Left lung (tissue), 10 donors: ENCODE measurements around the gene CASK. TPM values are rescaled to one million over a fixed set of nuclear protein-coding genes. Genes with fewer than 3 reads are reported as not detected.

ENCODE experiments used
- ATAC-seq: fragments of 200-7000 bp; cut with Tn5 transposase; one replicate; pipeline ENCODE4 v1.9.1; 2020; ENCODE audit warnings: moderate library complexity
- DNase-seq, 4 donors: peaks; one replicate each; pipeline ENCODE4 v3.0.0-alpha.2; 2013 to 2020
- H3K27ac ChIP-seq, 2 donors: fragments of 200-600 bp; sonication (generic) in 1 of 2; one replicate each; pipeline versions ENCODE4 v1.5.0 to v1.8.0; 2020 to 2021
- H3K27me3 ChIP-seq, 2 donors: fragments of 200-600 bp; sonication (generic) in 1 of 2; one replicate each; pipeline versions ENCODE4 v1.5.0 to v1.8.0; 2020 to 2021
- H3K36me3 ChIP-seq, 2 donors: fragments of 200-600 bp; sonication (generic) in 1 of 2; one replicate each; pipeline versions ENCODE4 v1.5.0 to v1.8.0; 2020 to 2021
- H3K4me1 ChIP-seq, 2 donors: fragments of 200-600 bp; one replicate each; pipeline ENCODE4 v1.8.0; 2021
- H3K4me3 ChIP-seq, 2 donors: fragments of 200-600 bp; sonication (generic) in 1 of 2; one replicate each; pipeline versions ENCODE4 v1.5.0 to v1.8.0; 2020 to 2021; ENCODE audit warnings: mild to moderate bottlenecking in 1 of 2
- H3K9me3 ChIP-seq, 2 donors: fragments of 200-600 bp; sonication (generic) in 1 of 2; one replicate each; pipeline versions ENCODE4 v1.5.0 to v1.8.0; 2020 to 2021
- intact Hi-C, 2 donors: fragments of 100-400 bp; cut with DNase I; formaldehyde crosslinking; loops; one replicate each; pipeline versions ENCODE4 v1.11.2 to v1.14.2; 2022
- polyA plus RNA-seq, 6 donors: library from polyadenylated mRNA; unstranded; fragments of 120-200 nt; gene quantifications; one replicate each; pipeline ENCODE4 v1.2.1, GENCODE V29; 2013; ENCODE audit not compliant: insufficient read length in 6 of 6
- total RNA-seq, 2 donors: library from RNA; stranded (reverse); fragmentation: NEBNext Ultra II Directional; extraction: Animal tissue kit (Norgen Biotek cat#: 25700); gene quantifications; one replicate each; pipeline ENCODE4 v1.2.1, GENCODE V29; 2021
- TF ChIP-seq, protein P1 (sequence below), 2 donors: fragments of 200-600 bp; sonication (generic) in 1 of 2; IDR thresholded peaks; one replicate each; pipeline versions ENCODE4 v1.5.0 to v1.8.0; 2021; ENCODE audit warnings: antibody characterized with exemption in 2 of 2
- donor health status: DM: no; HTN: yes; CAD: no.
- donor health status: DM: no; HTN: no; CAD: no.

Gene CASK
- total and polyA plus RNA-seq, 8 donors, result 48.2 to 70.7 (median 56.9) TPM

DNA sequence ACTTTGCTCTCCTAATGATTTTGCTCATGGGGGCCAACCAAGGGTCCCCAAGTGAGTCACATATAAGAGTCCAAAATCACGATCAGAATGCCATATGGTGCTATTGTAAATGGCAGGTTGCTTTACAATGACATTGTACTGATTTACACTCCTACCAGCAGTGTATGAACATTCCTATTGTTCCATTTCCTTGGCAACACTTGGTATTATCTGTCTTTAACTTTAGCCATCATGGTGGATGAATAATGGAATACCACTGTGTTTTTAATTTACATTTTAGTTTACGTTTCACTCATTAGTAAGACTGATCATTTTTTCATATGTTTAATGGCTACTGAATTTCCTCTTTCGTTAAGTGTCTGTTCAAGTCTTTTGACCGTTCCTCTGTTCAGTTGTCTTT is 379.7 kb downstream of the CASK start:
- TF ChIP-seq, protein P1, sequence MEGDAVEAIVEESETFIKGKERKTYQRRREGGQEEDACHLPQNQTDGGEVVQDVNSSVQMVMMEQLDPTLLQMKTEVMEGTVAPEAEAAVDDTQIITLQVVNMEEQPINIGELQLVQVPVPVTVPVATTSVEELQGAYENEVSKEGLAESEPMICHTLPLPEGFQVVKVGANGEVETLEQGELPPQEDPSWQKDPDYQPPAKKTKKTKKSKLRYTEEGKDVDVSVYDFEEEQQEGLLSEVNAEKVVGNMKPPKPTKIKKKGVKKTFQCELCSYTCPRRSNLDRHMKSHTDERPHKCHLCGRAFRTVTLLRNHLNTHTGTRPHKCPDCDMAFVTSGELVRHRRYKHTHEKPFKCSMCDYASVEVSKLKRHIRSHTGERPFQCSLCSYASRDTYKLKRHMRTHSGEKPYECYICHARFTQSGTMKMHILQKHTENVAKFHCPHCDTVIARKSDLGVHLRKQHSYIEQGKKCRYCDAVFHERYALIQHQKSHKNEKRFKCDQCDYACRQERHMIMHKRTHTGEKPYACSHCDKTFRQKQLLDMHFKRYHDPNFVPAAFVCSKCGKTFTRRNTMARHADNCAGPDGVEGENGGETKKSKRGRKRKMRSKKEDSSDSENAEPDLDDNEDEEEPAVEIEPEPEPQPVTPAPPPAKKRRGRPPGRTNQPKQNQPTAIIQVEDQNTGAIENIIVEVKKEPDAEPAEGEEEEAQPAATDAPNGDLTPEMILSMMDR (IDR thresholded peaks at IDR 0.05), result no peak
- Histone ChIP-seq H3K36me3 (no peaks in the 10 kb centered on the region), H3K4me1 (no peaks in the 10 kb centered on the region), H3K9me3 (no peaks in the 10 kb centered on the region), H3K27ac (no peak overlapping the region), H3K27me3 (no peaks in the 10 kb centered on the region), H3K4me3 (no peak overlapping the region)
- no peak for DNase-seq
- intact Hi-C loops, result no loop called here
- no peak for ATAC-seq

- Histone ChIP-seq H3K9me3 (no peaks in the 10 kb centered on the region), H3K27ac (no peak overlapping the region), H3K27me3 (no peaks in the 10 kb centered on the region), H3K4me1 (no peaks in the 10 kb centered on the region), H3K4me3 (no peak overlapping the region), H3K36me3 (no peaks in the 10 kb centered on the region)
- TF ChIP-seq, protein P1 (IDR thresholded peaks at IDR 0.05), result no peak
- ATAC-seq, result no peak
- DNase-seq, result no peak
- intact Hi-C loops, result no loop called here
These were observed 380.3 kb downstream of the CASK start for GRCh38 chrX:41543025-41543424.

GRCh38 chrX:41542536-41542935 is 380.8 kb downstream of the CASK start:
- DNase-seq (no peak), ATAC-seq (no peak)
- H3K9me3 ChIP-seq, result no peaks in the 10 kb centered on the region
- H3K27me3 ChIP-seq, result no peaks in the 10 kb centered on the region
- intact Hi-C loops, result no loop called here
- no peaks in the 10 kb centered on the region for H3K36me3 ChIP-seq
- no peaks in the 10 kb centered on the region for H3K4me1 ChIP-seq
- H3K4me3 ChIP-seq, result no peak overlapping the region
- no peak overlapping the region for H3K27ac ChIP-seq
- TF ChIP-seq, protein P1 (IDR thresholded peaks at IDR 0.05), result no peak

DNA sequence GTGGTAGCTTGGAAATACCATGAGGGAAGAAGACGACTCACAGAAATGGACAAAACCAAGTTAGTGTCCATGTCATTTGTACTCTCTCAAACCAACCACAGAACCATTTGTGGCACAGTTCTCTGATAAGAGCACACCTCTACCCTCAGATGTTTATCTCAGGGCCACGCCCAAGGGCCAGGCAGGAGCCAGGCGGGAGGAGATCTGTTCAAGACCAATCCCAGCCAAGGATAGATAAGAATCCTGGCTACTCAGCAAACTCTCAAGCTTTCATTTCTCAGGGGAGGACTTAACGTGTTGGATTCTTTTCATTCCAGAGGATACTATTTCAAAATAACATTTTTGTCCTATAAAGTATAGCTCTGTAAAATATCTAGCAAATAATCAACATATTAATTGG is 381.2 kb downstream of the CASK start:
- ATAC-seq, result peak; percentile 58

DNA sequence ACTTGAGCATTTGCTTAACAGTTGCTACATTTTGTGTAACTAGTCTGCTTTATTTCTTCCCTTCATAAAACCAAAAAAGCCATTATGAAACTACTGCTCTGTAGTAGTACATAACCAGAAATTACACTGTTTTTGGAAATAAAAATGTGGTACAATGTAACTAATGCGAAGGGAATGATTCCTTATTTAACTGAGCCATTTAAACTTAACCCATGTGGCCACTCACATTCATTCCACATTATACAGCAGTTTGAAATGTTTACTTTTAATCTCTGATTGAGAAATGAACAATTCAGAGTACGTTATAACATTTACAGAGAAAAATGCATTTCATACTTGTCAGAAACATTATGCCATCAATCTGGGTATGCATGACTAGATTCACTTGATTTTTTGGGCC is 382.0 kb downstream of the CASK start:
- DNase-seq, result no peak
- no peaks in the 10 kb centered on the region for H3K4me1 ChIP-seq

More for the DNA sequence above, 381.2 kb downstream of the CASK start:
- DNase-seq, result no peak
- H3K27me3 ChIP-seq, result no peaks in the 10 kb centered on the region
- intact Hi-C loops, result no loop called here
- no peaks in the 10 kb centered on the region for H3K36me3 ChIP-seq
- no peak overlapping the region for H3K27ac ChIP-seq
- no peaks in the 10 kb centered on the region for H3K4me1 ChIP-seq
- H3K9me3 ChIP-seq, result no peaks in the 10 kb centered on the region
- TF ChIP-seq, protein P1 (IDR thresholded peaks at IDR 0.05), result no peak
- H3K4me3 ChIP-seq, result no peak overlapping the region

More for the DNA sequence above, 382.0 kb downstream of the CASK start:
- no peak overlapping the region for H3K4me3 ChIP-seq
- H3K36me3 ChIP-seq, result no peaks in the 10 kb centered on the region
- H3K27ac ChIP-seq, result no peak overlapping the region
- intact Hi-C loops, result no loop called here
- no peaks in the 10 kb centered on the region for H3K9me3 ChIP-seq
- no peaks in the 10 kb centered on the region for H3K27me3 ChIP-seq
- peak; percentile 23 for ATAC-seq
- TF ChIP-seq, protein P1 (IDR thresholded peaks at IDR 0.05), result no peak
